Ishikawa (cell line): ENCODE results near the gene PPP1R3F.

Experiments used
- EGR1 ChIP-seq: IDR thresholded peaks from 2 replicates; pipeline ENCODE4 v1.6.1; 2012
- EP300 ChIP-seq: IDR thresholded peaks from 2 replicates; pipeline ENCODE4 v1.6.1; 2012; ENCODE audit warnings: borderline replicate concordance
- TF ChIP-seq, protein P1 (sequence below): IDR thresholded peaks from 2 replicates; pipeline ENCODE4 v1.6.1; 2012

GRCh38 chrX:49233176-49233575, 36.4 kb upstream of the PPP1R3F start, which contains the start of gene CACNA1F:
- TF ChIP-seq EGR1: no peak
- TF ChIP-seq, protein P1, sequence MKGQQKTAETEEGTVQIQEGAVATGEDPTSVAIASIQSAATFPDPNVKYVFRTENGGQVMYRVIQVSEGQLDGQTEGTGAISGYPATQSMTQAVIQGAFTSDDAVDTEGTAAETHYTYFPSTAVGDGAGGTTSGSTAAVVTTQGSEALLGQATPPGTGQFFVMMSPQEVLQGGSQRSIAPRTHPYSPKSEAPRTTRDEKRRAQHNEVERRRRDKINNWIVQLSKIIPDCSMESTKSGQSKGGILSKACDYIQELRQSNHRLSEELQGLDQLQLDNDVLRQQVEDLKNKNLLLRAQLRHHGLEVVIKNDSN: no peak
- no peak for TF ChIP-seq EP300
